Spleen (tissue), 3 donors: ENCODE data around the gene MOV10.

Experiments
- POLR2A ChIP-seq, 3 donors: fragments of 450-650 bp; IDR thresholded peaks; one replicate each; pipeline ENCODE4 v1.5.1; 2017; ENCODE audit warnings: antibody characterized with exemption in 3 of 3, mild to moderate bottlenecking in 1 of 3
- POLR2AphosphoS5 ChIP-seq, 3 donors: sonication (generic); formaldehyde crosslinking; IDR thresholded peaks; one replicate each; pipeline ENCODE4 v1.5.1; 2017; ENCODE audit warnings: antibody characterized with exemption in 3 of 3

DNA sequence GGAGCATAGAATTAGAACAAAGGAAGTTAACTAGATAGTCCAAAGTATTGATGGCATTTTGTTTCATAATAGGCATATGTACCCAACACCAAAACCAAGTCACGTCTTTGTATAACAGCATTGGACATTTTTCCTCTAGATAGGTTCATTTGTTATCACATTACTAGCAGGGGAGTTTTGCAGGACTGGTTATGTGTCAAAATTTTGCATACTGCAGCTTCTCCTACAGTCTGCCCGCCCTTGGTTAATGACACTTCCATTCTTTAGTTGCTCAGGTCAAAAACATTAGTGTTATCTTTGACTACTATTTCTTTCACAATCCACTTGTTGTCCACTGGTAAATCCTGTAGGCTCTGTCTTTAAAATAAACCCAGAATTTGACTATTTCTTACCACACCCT is 45.9 kb upstream of the MOV10 start:
- no peak for TF ChIP-seq POLR2A (IDR thresholded peaks at IDR 0.05)
- TF ChIP-seq POLR2AphosphoS5 (IDR thresholded peaks at IDR 0.05): no peak
